ENCODE results near the gene DYNC1H1.

DYNC1H1 gene

GRCh38 chr14:102097441-102098135, 133.2 kb downstream of the DYNC1H1 start:
- peaks cover 7% of the 10 kb centered on the region for H3K4me1 Mint-ChIP-seq (ENCODE audit: low read depth)
- H3K27ac Mint-ChIP-seq, result no peak overlapping the region
- no peaks in the 10 kb centered on the region for H3K9me3 Mint-ChIP-seq (ENCODE audit: low read depth)
- H3K4me3 Mint-ChIP-seq, result no peak overlapping the region
- no peaks in the 10 kb centered on the region for H3K27me3 Mint-ChIP-seq
- no peaks in the 10 kb centered on the region for H3K36me3 Mint-ChIP-seq

- Mint-ChIP-seq H3K4me3 (no peak overlapping the region), H3K27me3 (no peaks in the 10 kb centered on the region), H3K4me1 (ENCODE audit: low read depth) (no peaks in the 10 kb centered on the region), H3K9me3 (ENCODE audit: low read depth) (no peaks in the 10 kb centered on the region), H3K27ac (no peak overlapping the region), H3K36me3 (no peaks in the 10 kb centered on the region)
Measured at GRCh38 chr14:102103062-102103695, 138.8 kb downstream of the DYNC1H1 start.

- no peak overlapping the region for H3K4me3 Mint-ChIP-seq
- peaks cover 2% of the 10 kb centered on the region for H3K27me3 Mint-ChIP-seq
- peaks cover 4% of the 10 kb centered on the region for H3K36me3 Mint-ChIP-seq
- no peaks in the 10 kb centered on the region for H3K4me1 Mint-ChIP-seq (ENCODE audit: low read depth)
- peaks cover 4% of the 10 kb centered on the region for H3K9me3 Mint-ChIP-seq (ENCODE audit: low read depth)
- H3K27ac Mint-ChIP-seq, result no peak overlapping the region
Measured at GRCh38 chr14:102105369-102105768, 141.0 kb downstream of the DYNC1H1 start.

Measured in activated naive CD8-positive, alpha-beta T cell (primary cell).